ENCODE results near the gene USE1.

GRCh38 chr19:17170538-17171297, 44.4 kb upstream of the USE1 start:
- TF ChIP-seq CTCF (IDR thresholded peaks at IDR 0.05) (no peak), POLR2A (IDR thresholded peaks at IDR 0.05) (no peak), POLR2AphosphoS5 (IDR thresholded peaks at IDR 0.05) (no peak)

All from prostate gland (tissue), 2 donors.